ENCODE measurements around the gene TBC1D1. TPM values are rescaled to one million over a fixed set of nuclear protein-coding genes. Genes with fewer than 3 reads are reported as not detected.

The TBC1D1 gene
- total and polyA plus RNA-seq, 2 donors (not counting 3 experiments of a cell fraction or from before 2014, with no cell fraction given): 63.5 to 116 TPM

DNA sequence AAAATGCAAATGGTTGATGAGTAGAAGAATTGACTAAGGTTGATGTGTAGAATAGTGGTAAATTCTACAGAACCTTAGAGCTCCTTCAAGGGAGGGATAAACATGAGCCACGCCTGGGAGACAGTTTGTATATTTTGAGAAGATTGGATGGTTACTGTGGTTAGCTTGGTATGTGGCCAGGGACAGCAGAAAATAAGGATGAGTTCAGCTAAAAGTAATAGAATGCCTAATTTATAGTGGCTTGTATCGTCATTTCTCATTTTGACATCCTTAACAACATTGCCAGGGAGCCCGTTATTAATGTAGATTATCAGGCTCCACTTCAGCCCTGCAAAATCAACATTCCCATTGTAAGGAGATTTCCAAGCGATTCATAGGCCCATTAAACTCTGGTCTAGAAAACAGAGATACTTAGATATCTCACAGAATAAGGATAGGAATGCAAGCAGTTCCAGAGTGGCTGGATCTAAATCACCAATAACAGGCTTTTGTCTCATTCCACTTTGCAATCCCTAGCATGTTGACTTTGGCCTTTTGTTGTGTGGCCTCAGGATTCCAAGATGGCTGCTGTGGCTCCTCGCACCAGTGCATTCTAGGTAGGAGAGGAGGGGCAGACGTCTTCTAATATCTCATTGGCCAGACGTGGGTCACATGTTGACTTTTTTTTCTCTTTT is 62.9 kb downstream of the TBC1D1 start:
- Histone ChIP-seq H3K9me1 (replicated peaks; ENCODE audit: control insufficient read depth, extremely low read depth, insufficient read depth, low read length) (no peaks in the 10 kb centered on the region), H3K36me3 (ENCODE audit: control insufficient read depth in 2 of 2, extremely low read depth in 1 of 2, insufficient read depth in 2 of 2, low read length in 2 of 2) (no peaks in the 10 kb centered on the region), H3K4me2 (ENCODE audit: insufficient read depth, low read length) (no peak overlapping the region), H3K9me3 (replicated peaks; ENCODE audit: control insufficient read depth, insufficient read depth, low read length) (no peaks in the 10 kb centered on the region), H3K79me2 (ENCODE audit: control insufficient read depth, insufficient read depth, low read length) (no peaks in the 10 kb centered on the region), H3K27ac (ENCODE audit: insufficient read depth, low read depth, low read length) (no peak overlapping the region), H3K27me3 (ENCODE audit: control insufficient read depth in 2 of 2, insufficient read depth in 2 of 2, low read length in 2 of 2) (no peaks in the 10 kb centered on the region), H4K20me1 (replicated peaks; ENCODE audit: control insufficient read depth, extremely low read depth, insufficient read depth, low read length) (no peaks in the 10 kb centered on the region), H3K4me3 (replicated peaks in 1 of 3; ENCODE audit: insufficient read depth in 1 of 3, low read depth in 1 of 3, low read length in 3 of 3) (no peak overlapping the region), H3K9ac (replicated peaks; ENCODE audit: extremely low read depth, insufficient read depth, low read length) (no peak overlapping the region), H3K4me1 (ENCODE audit: control insufficient read depth, extremely low read depth, insufficient read depth, low read length) (peaks cover 4% of the 10 kb centered on the region), H2AFZ (ENCODE audit: low read depth, low read length) (no peak overlapping the region)
- FAIRE-seq (no peak), DNase-seq (ENCODE audit: low read depth, low spot score) (no peak)
- no TSS peak for BruUV-seq (replicated peaks)
- intact Hi-C loops (cut with micrococcal nuclease) (no loop called here), dilution Hi-C loops (cut with MboI; ENCODE audit: extremely low pct_ligation_motif_present, low sequenced_read_pairs) (no loop called here)
- TF ChIP-seq EZH2 (IDR thresholded peaks at IDR 0.05; ENCODE audit: borderline replicate concordance, low read depth, low read length, severe bottlenecking) (no peak), JUN (IDR thresholded peaks at IDR 0.05; ENCODE audit: borderline replicate concordance, insufficient read depth, insufficient read length, low read depth) (no peak), POLR2A (IDR thresholded peaks at IDR 0.05; ENCODE audit: low read depth, low read length) (no peak), MYC (IDR thresholded peaks at IDR 0.05; ENCODE audit: low read depth, low read length) (no peak), GATA2 (IDR thresholded peaks at IDR 0.05; ENCODE audit: insufficient read depth, insufficient read length, low read depth, low read length) (no peak), POLR2AphosphoS5 (IDR thresholded peaks at IDR 0.05; ENCODE audit: insufficient read depth, low read depth, low read length) (no peak), FOS (IDR thresholded peaks at IDR 0.05; ENCODE audit: borderline replicate concordance, insufficient read depth, low read length) (no peak)
- TF ChIP-seq, protein P1, sequence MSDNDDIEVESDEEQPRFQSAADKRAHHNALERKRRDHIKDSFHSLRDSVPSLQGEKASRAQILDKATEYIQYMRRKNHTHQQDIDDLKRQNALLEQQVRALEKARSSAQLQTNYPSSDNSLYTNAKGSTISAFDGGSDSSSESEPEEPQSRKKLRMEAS (IDR thresholded peaks at IDR 0.05; ENCODE audit: insufficient read depth, insufficient read length): no peak
- TF ChIP-seq, protein P2, sequence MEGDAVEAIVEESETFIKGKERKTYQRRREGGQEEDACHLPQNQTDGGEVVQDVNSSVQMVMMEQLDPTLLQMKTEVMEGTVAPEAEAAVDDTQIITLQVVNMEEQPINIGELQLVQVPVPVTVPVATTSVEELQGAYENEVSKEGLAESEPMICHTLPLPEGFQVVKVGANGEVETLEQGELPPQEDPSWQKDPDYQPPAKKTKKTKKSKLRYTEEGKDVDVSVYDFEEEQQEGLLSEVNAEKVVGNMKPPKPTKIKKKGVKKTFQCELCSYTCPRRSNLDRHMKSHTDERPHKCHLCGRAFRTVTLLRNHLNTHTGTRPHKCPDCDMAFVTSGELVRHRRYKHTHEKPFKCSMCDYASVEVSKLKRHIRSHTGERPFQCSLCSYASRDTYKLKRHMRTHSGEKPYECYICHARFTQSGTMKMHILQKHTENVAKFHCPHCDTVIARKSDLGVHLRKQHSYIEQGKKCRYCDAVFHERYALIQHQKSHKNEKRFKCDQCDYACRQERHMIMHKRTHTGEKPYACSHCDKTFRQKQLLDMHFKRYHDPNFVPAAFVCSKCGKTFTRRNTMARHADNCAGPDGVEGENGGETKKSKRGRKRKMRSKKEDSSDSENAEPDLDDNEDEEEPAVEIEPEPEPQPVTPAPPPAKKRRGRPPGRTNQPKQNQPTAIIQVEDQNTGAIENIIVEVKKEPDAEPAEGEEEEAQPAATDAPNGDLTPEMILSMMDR (IDR thresholded peaks at IDR 0.05; ENCODE audit: extremely low read depth in 1 of 2, insufficient read depth in 1 of 2, low read depth in 1 of 2, low read length in 2 of 2): no peak
- POLR2A ChIA-PET: no interaction called here
- CTCF ChIA-PET: no interaction called here

Data from endothelial cell of umbilical vein (primary cell).